ENCODE data around the gene PRDX3.

PRDX3 gene

GRCh38 chr10:119118231-119118630, 60.4 kb downstream of the PRDX3 start:
- no peak for DNase-seq
